Measurements from ENCODE around the gene SCN3A.

Gene SCN3A

DNA sequence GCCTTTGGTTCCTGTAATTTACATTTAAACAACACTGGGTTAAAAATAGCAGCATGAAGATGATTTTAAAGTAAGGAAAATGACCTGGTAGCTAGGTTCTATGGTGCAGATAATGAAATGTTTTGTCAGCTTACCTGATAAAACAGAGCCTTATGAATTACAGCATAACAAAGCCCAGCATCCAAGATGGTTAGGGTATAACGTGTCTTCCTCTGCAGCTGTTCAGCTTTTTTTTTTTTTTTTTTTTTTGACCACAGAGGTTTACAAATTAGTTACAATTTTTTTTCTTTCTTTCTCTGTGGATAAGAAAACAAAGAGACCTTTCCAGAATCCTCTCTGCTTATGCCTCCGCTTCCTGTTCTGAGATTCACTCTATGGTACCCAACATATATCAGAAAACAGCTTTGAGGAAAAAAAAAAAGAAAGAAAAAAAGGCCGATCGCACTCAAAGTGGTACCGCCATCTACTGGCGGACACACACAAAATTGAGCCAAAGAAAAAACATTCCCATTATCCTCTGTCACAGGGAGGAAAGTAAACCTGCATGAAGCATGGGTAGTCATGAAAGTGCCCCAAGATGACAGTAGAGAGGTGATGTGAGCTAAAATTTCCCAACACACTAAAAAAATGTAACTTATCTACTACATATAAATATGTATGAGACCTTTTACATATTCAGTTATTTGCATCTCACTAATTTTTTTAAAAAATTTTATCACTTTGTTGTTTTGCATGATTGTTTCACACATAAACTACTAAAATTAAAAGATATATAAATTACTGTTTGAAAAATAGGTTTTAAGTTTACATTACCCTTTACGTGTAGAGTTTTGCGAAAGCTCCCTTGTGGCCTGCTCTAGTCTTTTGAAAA, at the start of gene SCN3A:
Gene SCN3A (minus strand): TSS at position 362 of the 871 bp plus-strand sequence. CDS start 27,656 bp downstream, outside the sequence.
- no peak for DNase-seq (ENCODE audit: low read depth)

DNA sequence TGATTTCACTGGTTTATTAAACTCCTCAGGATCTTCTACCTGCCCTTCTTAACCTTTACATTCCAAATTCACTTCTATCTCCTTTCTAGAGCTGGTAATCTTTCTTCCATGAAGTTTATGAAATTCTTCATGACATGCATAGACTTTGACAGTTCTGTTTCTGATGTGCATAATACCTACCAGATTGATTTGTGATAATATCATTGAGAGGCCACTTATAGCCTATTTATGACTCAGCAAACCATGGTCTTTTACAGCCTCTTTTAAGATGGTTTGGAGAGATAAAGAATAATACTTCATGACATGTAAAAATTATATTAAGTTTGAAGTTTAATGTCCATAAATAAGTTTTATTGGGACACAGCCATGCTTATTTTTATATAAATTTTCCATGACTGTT, 49.3 kb upstream of the SCN3A start:
- no peak for DNase-seq (ENCODE audit: low read depth)

DNA sequence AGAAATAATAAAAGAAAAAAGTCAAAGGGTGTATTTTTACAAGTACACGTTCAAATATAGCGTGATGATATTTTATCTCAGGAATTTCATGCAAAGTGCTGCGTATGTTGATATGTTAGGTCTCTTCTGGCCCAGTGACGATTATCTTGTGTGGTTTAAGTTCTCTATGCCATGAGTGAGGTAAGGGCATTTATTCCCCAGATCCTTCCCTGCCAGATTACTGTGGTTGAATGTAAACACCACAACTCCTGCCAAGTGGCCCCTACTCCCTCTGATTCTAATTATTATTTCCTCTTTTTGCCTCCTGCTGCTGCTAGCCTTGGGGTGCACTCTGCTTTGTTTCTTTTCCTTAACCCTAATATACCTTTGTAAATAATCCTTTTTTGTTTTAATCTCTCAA, 47.5 kb upstream of the SCN3A start:
- DNase-seq (ENCODE audit: low read depth): no peak

DNA sequence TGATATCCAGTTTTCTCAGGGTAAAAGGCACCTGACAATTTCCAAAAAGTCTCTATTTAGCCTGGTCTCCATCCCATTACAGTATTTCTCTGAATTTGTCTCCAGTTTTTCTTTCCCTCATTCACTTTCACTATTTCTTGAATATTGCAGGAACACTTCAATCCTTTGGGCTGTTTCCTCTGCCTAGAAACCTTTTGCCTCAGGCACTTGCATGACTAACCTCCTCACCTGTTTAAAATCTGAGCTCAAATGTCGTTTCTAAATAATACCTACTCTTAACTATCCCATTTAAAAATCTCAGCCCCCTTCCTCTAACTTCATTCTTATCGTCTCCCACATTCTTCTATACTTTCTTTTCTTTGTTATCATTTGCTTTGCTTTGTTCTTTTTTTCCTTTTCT, 44.4 kb upstream of the SCN3A start:
- DNase-seq (ENCODE audit: low read depth): no peak

DNA sequence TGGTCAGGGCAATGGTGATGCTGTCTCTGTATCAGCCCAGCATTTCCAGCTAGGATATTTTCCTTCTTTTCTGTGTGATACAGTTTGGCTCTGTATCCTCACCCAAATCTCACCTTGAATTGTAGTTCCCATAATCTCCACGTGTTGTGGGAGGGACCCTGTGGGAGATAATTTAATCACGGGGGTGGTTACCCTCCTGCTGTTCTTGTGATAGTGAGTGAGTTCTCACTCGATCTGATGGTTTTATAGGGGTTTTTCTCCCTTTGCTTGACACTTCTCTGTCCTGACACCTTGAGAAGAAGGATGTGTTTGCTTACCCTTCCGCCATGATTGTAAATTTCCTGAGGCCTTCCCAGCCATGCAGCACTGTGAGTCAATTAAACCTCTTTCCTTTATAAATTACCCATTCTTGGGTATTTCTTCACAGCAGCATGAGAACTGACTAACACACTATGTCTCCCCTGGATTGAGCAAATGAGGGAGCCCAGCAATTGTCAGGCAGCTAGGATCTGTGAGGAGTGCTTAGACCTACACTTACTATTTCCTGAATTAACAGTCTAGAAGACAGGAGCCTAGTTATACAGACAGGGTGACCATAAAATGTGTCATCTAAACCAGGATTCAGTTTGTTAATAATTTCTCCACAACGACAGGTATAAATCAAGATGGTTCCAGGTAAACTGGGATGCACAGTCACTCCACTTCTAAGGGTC, 41.4 kb upstream of the SCN3A start:
- no peak for DNase-seq (ENCODE audit: low read depth)

DNA sequence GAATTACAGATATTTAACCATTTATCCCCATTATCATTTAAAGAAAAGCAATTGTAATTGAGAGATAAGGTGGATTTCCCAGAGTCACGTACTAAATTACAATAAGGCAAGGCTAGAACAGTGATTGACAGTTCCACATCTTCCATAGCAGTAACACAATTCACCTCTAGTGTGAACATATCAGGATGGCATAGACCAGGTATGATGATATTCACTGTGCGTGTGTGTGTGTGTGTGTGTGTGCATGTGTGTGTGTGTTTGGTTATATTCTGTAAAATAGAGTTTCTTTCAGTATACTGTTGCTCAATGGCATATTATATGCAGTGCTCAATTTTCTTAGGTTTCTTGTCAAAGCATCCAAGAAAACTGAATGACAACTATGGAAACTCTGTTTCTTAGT, 37.1 kb upstream of the SCN3A start:
- no peak for DNase-seq (ENCODE audit: low read depth)

DNA sequence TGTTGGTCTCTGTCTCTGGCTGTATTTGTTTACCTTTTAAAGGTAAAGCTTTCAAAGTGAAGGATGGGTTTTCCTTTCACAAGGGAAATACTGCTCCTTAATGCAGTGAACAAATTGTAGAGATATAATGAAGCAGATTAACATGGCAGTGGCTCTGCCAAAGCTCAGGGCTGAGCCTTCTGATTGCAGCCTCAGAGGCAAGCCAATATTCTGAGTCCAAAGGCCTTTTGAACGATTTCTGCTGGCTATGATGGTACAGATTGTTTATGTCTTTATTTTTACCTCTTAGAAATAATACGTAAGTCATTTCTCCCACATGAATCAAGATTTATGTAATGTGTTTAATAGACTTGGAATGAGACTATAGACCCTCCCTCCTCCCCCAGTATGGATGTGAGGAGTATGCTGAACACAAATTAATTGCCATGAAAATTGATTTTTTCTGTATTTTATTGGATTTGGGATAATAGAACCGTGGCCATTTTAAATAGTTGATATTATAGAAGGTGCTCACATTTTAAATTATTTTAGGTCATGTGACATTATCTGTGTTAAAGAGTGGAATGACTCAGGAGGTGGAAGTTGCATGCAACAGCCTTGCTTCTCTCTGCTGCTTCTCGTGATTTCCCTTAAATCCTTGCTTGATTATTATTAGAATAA, 36.1 kb upstream of the SCN3A start:
- no peak for DNase-seq (ENCODE audit: low read depth)

DNA sequence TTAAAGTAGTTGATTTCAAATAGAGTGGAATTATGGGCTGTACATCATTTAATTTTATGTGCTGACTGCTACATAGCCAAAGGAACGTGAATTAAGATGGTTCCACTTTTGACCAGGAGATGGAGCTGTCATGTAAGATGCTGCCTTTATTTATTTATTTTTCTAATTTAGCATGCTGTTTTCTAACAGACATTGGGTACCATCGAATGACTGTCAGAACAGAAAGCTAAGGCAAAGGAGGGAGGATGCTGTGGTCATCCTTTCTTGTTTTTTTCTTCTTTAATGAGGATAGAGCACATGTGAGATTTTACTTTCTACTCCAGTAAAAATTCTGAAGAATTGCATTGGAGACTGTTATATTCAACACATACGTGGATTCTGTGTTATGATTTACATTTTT, 35.4 kb upstream of the SCN3A start, which contains the start of gene SCN2A:
Gene SCN2A (plus strand): TSS at position 185 of the 400 bp plus-strand sequence. CDS start 56,410 bp downstream, outside the sequence.
- DNase-seq (ENCODE audit: low read depth): no peak

DNA sequence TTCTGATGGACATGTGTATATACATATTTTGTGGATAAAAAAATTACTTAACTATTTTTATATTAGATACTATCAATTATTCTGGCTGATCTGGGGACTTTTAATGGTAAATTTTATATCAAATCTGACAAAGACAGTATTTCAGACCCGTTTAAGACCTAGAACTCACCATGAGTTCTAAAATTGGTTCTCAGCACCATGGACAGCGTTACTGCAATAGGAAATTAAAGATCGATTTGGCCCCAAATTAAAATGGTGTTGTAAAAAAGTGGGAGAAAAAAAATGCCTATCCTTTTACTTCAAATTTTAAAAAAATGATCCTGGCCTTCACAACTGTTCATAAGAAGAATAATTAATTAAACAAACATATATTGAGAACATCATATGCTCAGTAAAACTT, 34.4 kb upstream of the SCN3A start:
- no peak for DNase-seq (ENCODE audit: low read depth)

DNA sequence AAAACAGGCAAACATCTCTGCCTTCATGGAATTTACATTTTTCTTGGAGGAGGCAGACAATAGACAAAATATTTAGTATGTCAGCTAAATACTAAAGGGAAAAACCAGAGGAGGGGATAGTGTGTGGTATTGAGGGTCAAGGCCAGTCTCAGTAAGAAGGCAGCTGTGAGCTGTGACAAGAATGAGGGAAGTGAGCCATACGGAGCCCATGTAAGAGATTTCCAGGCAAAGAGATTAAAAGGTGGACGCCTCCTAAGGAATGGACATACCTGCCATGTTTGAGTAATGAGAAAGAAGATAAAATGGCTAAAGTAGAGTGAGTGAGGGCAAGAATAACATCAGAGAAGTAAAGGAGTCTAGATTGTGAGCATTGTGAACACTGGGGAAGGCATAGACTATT, 33.2 kb upstream of the SCN3A start:
- DNase-seq (ENCODE audit: low read depth): no peak

DNA sequence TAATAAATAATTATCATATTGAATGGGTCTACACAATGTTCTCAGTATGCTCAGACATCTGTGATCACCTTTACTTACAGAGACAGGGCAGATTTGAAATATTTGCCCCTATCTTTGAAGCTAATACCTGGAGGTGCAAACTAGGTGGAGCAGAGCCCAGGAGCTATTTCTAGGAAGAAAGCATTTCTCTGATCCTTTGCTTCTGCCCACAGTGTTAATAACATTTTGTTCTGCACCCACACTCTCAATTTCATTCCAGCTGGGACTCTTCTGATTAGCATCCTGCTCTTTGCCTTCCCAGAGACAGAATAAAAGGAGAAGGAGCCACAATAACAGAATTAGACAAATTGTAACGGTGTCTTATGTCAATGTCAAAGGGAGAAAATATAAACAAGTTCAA, 23.7 kb upstream of the SCN3A start:
- no peak for DNase-seq (ENCODE audit: low read depth)

DNA sequence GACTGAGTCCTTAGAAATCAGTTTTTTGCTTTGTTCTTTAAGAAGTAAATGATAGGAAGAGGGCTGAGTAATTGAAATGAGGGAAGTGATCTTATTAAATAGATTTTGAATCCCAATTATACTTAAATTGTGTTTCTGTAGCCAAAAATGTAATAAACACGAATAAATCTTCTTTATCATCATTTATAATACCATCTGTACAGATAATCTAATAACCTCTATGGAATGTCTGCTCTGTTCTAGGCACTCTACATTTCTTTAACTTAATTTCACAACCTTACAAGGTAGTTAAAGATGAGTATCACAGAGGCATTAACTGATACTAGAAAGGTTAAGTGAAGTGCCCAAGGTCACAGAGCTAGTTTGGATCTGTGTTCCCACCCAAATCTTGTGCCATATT, 21.1 kb upstream of the SCN3A start:
- no peak for DNase-seq (ENCODE audit: low read depth)

DNA sequence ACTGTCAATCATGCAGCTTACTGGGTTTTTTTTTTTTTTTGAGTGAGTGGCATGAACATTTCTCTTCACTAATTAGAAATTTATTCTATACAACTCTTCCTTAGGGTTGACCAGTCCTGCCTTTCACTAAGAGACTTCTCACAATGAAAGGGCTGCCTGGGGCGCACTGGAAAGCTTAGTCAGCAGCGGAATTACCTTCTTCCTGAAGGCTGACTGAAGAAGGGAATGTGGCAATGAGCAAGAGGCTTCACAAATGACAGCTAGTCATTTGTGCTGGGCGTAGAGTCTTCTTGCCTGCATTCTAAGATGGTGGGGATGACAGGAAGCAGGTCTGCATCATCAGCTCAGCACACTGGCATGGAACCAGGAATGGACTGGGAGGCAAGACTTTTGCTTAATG, 15.6 kb upstream of the SCN3A start:
- DNase-seq (ENCODE audit: low read depth): no peak

DNA sequence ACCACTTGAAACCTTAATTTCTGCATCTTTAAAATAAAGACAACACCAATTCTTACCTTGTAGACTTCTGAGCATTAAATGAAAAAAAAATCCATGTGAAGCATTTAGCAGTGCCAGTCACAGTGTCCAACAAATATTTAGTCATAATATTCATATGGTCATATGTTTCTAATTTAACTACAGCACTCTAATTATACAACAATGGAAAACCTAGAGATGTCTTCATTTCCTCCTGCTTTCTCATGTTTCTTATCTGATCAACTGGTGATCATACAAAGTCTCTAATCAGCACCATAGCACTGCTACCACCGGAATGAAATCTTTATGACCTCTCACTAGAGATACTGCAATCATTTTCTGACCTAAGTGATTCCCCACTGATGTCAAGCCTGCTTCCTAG, 10.2 kb upstream of the SCN3A start:
- no peak for DNase-seq (ENCODE audit: low read depth)

DNA sequence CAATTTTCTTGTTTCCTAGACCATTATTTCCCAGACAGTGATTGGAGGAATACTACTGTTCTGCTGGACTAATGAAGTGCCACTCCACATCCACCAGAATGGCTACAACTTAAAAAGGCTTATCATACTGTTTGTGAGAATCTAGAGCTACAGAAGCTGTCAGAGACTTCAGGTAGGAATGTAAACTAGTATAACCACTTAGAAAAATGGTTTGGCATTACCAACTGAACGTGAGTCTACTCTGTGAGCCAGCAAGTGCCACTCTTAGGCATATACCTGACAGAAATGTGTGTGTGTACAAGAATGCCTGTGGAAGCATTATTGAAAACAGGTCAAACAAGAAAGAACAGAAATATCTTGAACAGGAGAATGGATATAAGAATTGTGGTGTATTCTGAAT, 4.2 kb upstream of the SCN3A start:
- no peak for DNase-seq (ENCODE audit: low read depth)

DNA sequence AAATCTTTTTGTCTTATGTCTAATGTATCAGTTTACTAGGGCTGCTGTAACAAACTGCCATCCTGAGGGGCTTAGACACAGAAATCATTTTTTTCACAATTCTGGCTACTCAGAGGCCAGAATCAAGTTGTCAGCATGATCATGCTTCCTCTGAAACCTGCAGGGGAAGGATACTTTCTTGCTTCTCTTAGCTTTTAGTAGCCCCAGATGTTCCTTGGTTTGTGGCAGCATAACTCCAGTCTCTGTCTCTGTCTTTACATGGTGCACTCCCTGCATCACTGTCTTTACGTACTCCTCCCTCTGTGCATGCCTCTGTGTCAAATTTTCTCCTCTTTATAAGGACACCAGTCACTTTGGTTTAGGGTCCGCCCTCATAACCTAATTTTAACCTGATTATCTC, 2.0 kb upstream of the SCN3A start:
- no peak for DNase-seq (ENCODE audit: low read depth)

DNA sequence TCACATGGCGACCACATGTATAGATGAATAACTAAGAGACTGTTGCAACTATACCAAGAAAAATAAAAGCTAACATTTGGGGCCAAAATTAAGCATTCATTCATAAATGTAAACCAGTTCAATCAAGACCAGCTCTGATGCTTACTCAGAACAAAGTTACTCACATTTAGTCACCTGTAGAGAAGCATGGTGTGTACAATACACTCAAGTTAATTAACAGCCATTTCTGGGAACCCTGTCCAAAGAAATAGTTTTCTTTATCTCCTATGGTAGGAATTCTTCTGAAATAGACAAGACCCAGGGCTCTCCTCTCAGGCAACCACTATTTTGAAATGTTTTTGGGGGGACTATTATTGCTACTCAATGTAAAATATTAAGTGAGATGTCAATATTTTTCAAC, 1.6 kb downstream of the SCN3A start:
- DNase-seq (ENCODE audit: low read depth): no peak

DNA sequence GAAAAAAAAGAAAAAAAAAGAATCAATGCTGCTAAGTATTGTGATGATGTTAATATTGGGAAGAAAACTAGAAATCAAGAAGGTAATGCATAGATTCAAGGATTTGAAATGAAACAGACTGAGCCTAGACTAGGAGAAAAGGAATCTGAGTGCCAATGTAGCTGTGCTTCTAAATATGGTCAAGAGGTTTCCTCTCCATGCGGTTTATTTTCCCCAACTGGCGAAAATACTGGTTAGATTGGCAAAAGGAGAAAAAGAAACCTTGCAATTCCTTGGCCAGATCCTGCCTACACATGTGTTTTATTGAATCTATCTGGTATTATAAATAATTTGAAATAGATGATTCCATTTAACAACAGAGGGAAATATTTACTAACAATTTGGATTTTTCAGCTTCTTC, 5.7 kb downstream of the SCN3A start:
- DNase-seq (ENCODE audit: low read depth): no peak

DNA sequence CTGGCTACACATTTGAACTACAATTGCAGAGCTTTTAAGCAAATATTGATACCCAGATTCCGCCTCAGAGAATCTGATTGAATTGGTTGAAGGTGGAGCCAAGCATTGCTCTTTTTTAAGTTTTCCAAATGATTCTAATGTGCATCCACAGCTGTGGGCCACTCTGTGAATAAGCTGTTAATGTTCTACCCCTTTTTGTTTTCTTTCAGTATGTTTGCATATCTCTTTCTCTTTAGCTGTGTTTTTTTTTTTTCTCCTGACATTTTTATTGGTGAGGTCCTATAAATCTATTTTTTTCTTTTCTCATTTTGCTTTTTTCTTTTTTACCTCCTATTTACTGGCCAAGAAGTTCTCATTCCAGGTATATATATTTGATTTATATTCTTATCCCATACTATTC, 6.5 kb downstream of the SCN3A start:
- DNase-seq (ENCODE audit: low read depth): no peak

DNA sequence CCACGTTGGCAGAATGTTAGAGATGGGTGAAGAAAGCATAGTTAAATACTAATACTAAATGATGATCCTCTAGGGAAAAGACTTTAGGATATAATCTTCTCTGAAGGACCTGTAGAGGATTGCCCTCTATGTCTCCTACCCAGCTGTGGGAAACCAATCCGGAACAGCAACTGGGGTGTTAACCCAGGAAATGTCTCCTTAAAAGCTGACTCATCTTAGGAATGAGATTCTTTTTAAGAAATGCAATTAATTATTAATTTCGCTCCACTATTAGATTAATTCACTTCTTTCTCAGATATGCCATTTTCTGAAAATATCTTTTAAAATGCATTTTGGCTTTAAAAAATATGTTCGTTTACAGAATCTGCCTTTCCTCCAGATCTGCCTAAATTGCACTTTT, 7.4 kb downstream of the SCN3A start:
- no peak for DNase-seq (ENCODE audit: low read depth)

DNA sequence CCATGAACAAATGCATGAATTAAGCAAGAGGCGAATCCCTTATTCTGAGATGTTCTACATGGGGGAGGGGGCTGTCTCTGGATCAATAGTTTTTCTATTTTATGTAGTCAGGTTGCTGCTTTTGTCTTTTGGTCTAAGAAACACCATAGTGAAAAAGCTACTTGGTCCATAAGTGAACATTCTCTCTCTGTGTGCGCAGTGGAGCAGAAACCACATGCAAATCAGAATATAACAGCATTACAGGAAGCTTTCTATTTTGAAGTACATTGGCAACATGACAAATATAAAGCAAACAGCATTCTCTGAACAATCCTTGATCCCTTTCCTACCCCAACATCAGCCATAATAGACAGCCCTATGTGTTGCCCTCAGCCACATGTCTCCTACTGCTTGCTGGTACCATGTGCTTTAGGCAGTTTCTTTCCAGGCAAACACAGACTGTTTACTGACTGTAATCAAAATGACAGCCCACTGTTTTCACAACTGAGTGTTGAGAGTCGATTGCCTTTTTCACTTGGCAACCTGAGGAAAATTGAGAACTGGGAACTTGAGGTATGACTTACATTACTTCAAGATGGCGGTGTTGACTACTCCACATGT, 10.6 kb downstream of the SCN3A start:
- DNase-seq (ENCODE audit: low read depth): no peak

DNA sequence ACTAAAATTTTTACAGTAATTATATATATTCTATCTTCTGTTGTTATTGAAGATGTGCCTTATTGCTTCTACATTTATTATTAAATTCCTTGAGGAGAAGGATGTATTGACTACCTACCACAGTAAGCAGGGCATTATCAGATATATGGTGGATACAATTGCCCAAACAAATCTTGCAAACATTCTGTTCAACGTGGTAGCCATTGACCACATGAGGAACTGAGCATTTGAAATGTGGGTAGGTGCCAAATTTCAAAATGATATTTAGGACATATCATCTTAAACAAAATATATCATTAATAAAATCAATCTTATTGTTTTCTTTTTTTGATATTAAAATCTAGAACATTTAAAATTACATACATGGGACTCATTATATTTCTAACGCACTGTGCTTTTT, 11.1 kb downstream of the SCN3A start:
- DNase-seq (ENCODE audit: low read depth): no peak
